Measurements from ENCODE around the gene IGFL1. TPM values are rescaled to one million over a fixed set of nuclear protein-coding genes. Genes with fewer than 3 reads are reported as not detected.

IGFL1 gene
- total RNA-seq, 4 donors from 2014 or later, result not detected

DNA sequence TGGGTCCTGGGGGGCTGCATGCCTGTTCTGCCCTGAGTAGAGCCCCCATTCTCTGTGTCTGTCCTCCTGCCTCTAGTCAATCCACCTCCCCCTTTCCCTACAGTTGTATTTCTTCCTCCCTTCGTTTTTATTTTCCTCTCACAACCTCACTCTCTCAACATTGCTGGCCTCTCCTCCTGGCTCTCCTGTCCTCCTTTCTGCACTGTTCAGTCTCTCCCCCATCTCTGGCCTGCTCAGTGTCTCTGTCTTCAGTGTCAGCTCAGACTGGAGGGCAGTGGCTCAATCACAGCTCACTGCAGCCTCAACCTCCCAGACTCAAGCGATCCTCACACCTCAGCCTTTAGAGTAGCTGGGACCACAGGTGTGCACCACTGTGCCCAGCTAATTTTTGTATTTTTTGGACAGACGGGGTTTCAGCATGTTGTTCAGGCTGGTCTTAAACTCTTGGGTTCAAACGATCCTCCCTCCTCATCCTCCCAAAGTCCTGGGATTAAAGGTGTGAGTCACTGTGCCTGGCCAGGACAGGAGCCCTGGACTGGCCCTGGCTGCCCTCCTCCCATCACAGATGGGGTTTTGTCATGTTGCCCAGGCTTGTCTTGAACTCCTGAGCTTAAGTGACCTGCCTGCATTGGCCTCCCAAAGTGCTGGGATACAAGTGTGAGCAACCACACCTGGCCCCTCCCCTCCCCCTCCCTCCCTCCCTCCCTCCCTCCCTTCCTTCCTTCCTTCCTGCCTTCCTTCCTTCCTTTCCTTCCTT is 32.0 kb upstream of the IGFL1 start:
- TF ChIP-seq POLR2A (IDR thresholded peaks at IDR 0.05; ENCODE audit: low read depth), result no peak
- TF ChIP-seq, protein P1, sequence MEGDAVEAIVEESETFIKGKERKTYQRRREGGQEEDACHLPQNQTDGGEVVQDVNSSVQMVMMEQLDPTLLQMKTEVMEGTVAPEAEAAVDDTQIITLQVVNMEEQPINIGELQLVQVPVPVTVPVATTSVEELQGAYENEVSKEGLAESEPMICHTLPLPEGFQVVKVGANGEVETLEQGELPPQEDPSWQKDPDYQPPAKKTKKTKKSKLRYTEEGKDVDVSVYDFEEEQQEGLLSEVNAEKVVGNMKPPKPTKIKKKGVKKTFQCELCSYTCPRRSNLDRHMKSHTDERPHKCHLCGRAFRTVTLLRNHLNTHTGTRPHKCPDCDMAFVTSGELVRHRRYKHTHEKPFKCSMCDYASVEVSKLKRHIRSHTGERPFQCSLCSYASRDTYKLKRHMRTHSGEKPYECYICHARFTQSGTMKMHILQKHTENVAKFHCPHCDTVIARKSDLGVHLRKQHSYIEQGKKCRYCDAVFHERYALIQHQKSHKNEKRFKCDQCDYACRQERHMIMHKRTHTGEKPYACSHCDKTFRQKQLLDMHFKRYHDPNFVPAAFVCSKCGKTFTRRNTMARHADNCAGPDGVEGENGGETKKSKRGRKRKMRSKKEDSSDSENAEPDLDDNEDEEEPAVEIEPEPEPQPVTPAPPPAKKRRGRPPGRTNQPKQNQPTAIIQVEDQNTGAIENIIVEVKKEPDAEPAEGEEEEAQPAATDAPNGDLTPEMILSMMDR (IDR thresholded peaks at IDR 0.05), result no peak
- no peak for TF ChIP-seq EP300 (IDR thresholded peaks at IDR 0.05)
- H3K4me1 ChIP-seq, result no peaks in the 10 kb centered on the region
- DNase-seq (ENCODE audit: extremely low spot score), result no peak
- intact Hi-C loops (cut with DNase I), result no loop called here
- H3K9me3 ChIP-seq, result no peaks in the 10 kb centered on the region
- H3K27ac ChIP-seq (replicated peaks in 1 of 4), result no peak overlapping the region
- 55% methylated on average over 4 of the region's 4 CpGs for WGBS
- H3K4me3 ChIP-seq, result no peak overlapping the region
- no peaks in the 10 kb centered on the region for H3K36me3 ChIP-seq
- H3K27me3 ChIP-seq, result peaks cover 0 to 40% (median 0%) of the 10 kb centered on the region in 4 donors

DNA sequence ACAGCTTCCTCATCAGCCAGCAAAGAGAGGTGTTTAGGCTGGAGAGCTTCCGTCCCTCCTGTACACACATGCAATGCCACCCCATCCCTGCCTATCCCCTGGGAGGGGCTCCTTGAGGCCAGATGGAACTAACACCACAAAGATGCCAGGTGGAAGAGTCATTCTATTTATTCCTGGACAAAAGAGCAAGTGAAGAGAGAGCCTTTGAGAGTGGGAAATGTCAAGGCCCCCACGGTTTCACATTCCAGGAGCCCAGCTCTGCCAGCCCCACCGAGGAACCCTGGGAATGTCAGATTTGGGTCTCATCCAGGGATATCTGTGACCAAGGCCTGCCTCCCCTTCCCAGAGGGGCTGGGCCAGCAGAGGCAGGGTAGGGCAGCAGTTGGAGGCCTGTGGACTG is 30.8 kb upstream of the IGFL1 start:
- H3K36me3 ChIP-seq, result no peaks in the 10 kb centered on the region
- H3K4me3 ChIP-seq, result no peak overlapping the region
- H3K4me1 ChIP-seq, result no peaks in the 10 kb centered on the region
- DNase-seq (ENCODE audit: extremely low spot score), result no peak
- no peak overlapping the region for H3K27ac ChIP-seq (replicated peaks in 1 of 4)
- peaks cover 0 to 38% (median 0%) of the 10 kb centered on the region in 4 donors for H3K27me3 ChIP-seq
- 49% methylated on average over 3 of the region's 3 CpGs for WGBS
- intact Hi-C loops (cut with DNase I), result no loop called here
- TF ChIP-seq POLR2A (IDR thresholded peaks at IDR 0.05; ENCODE audit: low read depth), result no peak
- no peak for TF ChIP-seq EP300 (IDR thresholded peaks at IDR 0.05)
- TF ChIP-seq, protein P1 (IDR thresholded peaks at IDR 0.05), result no peak
- TF ChIP-seq POLR2AphosphoS5 (IDR thresholded peaks at IDR 0.05), result no peak
- no peaks in the 10 kb centered on the region for H3K9me3 ChIP-seq

DNA sequence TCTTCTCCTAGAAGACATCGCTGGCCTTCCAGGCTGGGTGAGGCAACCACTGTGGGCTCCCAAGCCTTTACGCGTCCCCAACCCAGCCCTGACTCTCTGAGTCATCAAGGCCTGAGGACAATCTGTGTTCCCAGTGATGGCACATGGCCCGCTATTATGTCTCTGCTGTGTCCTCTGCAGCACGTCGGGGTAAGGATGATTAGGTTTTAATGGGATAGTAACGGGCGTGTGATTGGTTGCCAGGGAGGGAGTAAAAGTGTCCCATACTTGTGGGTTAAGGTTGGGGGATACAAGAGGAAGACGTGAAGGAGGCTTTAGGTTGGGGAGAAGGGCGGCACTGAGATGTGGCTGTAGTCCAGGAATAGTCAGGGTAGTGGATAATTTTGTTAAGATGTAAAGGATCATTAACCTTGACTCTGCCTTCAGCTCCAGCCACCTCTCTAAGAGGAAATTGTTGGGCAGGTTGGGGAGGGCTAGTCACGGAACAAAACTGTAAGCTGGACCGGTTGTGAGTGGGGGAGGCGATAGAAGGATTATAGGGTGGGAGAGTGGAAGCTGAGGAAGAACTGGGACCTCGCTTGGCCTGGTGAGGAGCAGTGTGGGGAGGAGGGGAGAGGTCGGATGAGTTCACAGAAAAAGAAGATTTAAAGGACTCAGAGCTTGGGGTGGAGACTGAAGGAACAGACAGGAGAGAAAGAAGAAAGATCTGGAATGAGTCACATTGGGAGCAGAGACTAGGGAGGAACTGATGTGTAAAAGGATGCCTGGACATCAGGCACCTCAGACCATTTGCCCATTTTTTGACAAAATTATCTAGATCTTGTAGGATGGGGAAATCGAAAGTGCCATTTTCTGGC is 27.9 kb upstream of the IGFL1 start:
- H3K27ac ChIP-seq (replicated peaks in 1 of 4), result no peak overlapping the region
- TF ChIP-seq POLR2AphosphoS5 (IDR thresholded peaks at IDR 0.05), result no peak
- H3K4me3 ChIP-seq, result no peak overlapping the region
- H3K4me1 ChIP-seq, result peaks cover 0 to 6% (median 0%) of the 10 kb centered on the region in 4 donors
- no peak for DNase-seq (ENCODE audit: extremely low spot score)
- 69% methylated on average over 16 of the region's 16 CpGs for WGBS
- intact Hi-C loops (cut with DNase I), result no loop called here
- H3K27me3 ChIP-seq, result peaks cover 0 to 38% (median 0%) of the 10 kb centered on the region in 4 donors
- no peaks in the 10 kb centered on the region for H3K36me3 ChIP-seq
- no peaks in the 10 kb centered on the region for H3K9me3 ChIP-seq

DNA sequence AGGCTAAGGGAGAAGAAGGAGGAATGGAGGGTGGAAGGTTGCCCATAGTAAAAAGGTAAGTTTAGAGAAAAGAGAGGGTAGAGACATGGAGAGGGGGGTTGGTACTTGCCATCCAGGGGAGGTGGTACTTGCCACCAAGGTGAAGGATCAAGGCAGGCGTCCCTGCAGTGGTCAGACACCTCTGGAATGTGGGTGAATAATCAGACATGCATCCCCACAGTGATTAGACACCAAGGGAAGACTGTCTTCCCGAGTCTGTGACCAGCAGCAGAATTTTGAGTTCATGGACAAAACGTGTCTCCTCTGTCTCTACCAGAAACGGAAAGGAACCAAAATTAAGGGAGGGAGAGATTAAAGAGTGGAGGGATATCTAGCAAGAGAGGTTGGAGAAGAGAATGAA is 27.1 kb upstream of the IGFL1 start:
- H3K4me1 ChIP-seq, result peaks cover 0 to 7% (median 0%) of the 10 kb centered on the region in 4 donors
- H3K27ac ChIP-seq (replicated peaks in 1 of 4), result no peak overlapping the region
- no peaks in the 10 kb centered on the region for H3K9me3 ChIP-seq
- DNase-seq (ENCODE audit: extremely low spot score), result no peak
- no peak overlapping the region for H3K4me3 ChIP-seq
- WGBS, result 57% methylated on average over 4 of the region's 4 CpGs
- no peaks in the 10 kb centered on the region for H3K36me3 ChIP-seq
- peaks cover 0 to 31% (median 0%) of the 10 kb centered on the region in 4 donors for H3K27me3 ChIP-seq
- intact Hi-C loops (cut with DNase I), result no loop called here
- TF ChIP-seq POLR2A (IDR thresholded peaks at IDR 0.05; ENCODE audit: low read depth) (no peak), POLR2AphosphoS5 (IDR thresholded peaks at IDR 0.05) (no peak)

DNA sequence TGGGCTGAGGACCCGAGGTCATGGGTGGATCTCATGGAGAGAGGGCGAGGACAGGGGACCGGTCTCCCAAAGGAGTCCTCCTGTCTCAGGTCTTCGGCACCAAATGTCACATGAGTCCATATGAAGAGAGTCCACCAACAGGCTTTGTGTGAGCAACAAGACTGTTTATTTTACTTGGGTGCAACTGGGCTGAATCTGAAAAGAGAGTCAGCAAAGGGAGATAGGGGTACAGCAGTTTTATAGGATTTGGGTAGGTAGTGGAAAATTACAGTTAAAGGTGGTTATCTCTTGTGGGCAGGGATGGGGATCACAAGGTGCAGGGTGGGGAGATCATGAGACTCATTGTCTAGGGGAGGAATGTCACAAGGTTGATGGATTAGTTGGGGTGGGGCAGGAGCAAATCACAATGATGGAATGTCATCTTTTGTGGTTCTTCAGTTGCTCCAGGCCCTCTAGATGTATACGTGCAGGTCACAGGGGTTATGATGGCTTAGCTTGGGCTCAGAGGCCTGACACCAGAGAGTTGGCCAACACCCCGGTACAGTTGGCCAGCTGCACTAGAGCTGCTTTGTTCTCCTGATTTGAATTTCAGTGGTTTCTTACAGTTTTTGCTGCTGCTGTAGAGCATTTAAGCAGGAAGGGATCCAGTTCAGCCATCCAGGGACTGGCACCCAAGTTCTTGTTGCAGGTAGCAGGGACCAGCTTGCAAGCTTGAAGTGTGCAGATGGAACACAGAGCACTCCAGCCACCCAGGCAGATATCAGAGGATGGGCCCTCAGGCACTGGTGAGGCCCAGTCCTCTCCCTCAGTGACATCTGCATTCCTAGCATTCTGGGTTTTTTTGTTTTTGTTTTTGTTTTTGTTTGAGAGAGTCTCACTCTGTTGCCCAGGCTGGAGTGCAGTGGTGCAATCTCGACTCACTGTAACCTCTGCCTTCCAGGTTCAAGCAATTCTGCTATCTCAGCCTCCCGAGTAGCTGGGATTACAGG is 26.4 kb upstream of the IGFL1 start:
- Histone ChIP-seq H3K4me3 (no peak overlapping the region), H3K27ac (replicated peaks in 1 of 4) (no peak overlapping the region), H3K27me3 (peaks cover 0 to 28% (median 0%) of the 10 kb centered on the region in 4 donors), H3K36me3 (no peaks in the 10 kb centered on the region), H3K9me3 (no peaks in the 10 kb centered on the region), H3K4me1 (peaks cover 0 to 7% (median 0%) of the 10 kb centered on the region in 4 donors)
- intact Hi-C loops (cut with DNase I), result no loop called here
- 86% methylated on average over 8 of the region's 8 CpGs for WGBS
- TF ChIP-seq POLR2AphosphoS5 (IDR thresholded peaks at IDR 0.05) (no peak), POLR2A (IDR thresholded peaks at IDR 0.05; ENCODE audit: low read depth) (no peak), EP300 (IDR thresholded peaks at IDR 0.05) (no peak)
- TF ChIP-seq, protein P1 (IDR thresholded peaks at IDR 0.05), result no peak
- DNase-seq (ENCODE audit: extremely low spot score), result no peak
